ENCODE data around the gene EYS.
"Not testable (repeated sequence)": the region's sequence is repeated elsewhere in the genome, so short reads cannot be mapped to it uniquely, and the experiment has no call there.

EYS gene

GRCh38 chr6:63928613-63929012 is 1778.4 kb downstream of the EYS start:
- DNase-seq: no peak

GRCh38 chr6:63926950-63927927 is 1779.8 kb downstream of the EYS start:
- no peak for DNase-seq

- no peak for DNase-seq
Measured at GRCh38 chr6:63926258-63926780, 1780.7 kb downstream of the EYS start.

- no peak for DNase-seq
Measured at GRCh38 chr6:63923139-63923739, 1783.8 kb downstream of the EYS start.

GRCh38 chr6:63919556-63920110 is 1787.4 kb downstream of the EYS start:
- no peak for DNase-seq

- DNase-seq: no peak
Measured at GRCh38 chr6:63912887-63913286, 1794.1 kb downstream of the EYS start.

GRCh38 chr6:63910863-63911551 is 1796.0 kb downstream of the EYS start:
- no peak for DNase-seq

GRCh38 chr6:63904650-63905248 is 1802.3 kb downstream of the EYS start:
- no peak for DNase-seq

- DNase-seq: no peak
Measured at GRCh38 chr6:63899550-63899949, 1807.5 kb downstream of the EYS start.

- no peak for DNase-seq
Measured at GRCh38 chr6:63897952-63898351, 1809.1 kb downstream of the EYS start.

GRCh38 chr6:63897459-63897858 is 1809.6 kb downstream of the EYS start:
- DNase-seq: no peak

- DNase-seq: no peak
Measured at GRCh38 chr6:63888416-63888815, 1818.6 kb downstream of the EYS start.

- DNase-seq: not testable (repeated sequence)
Measured at GRCh38 chr6:63887804-63888203, 1819.2 kb downstream of the EYS start.

GRCh38 chr6:63887002-63887751 is 1819.8 kb downstream of the EYS start:
- no peak for DNase-seq

- no peak for DNase-seq
Measured at GRCh38 chr6:63886341-63886740, 1820.7 kb downstream of the EYS start.

- no peak for DNase-seq
Measured at GRCh38 chr6:63883597-63883996, 1823.4 kb downstream of the EYS start.

GRCh38 chr6:63882208-63882607 is 1824.8 kb downstream of the EYS start:
- DNase-seq: no peak

GRCh38 chr6:63881791-63882190 is 1825.2 kb downstream of the EYS start:
- no peak for DNase-seq

GRCh38 chr6:63872233-63872632 is 1834.8 kb downstream of the EYS start:
- no peak for DNase-seq

- DNase-seq: no peak
Measured at GRCh38 chr6:63868351-63868750, 1838.7 kb downstream of the EYS start.

- DNase-seq: no peak
Measured at GRCh38 chr6:63864671-63865318, 1842.2 kb downstream of the EYS start.

Measured in T-helper 9 cell (primary cell).